ENCODE results near the gene VAMP1. TPM values are rescaled to one million over a fixed set of nuclear protein-coding genes. Genes with fewer than 3 reads are reported as not detected.

Gene VAMP1
- total and polyA plus RNA-seq, 2 of the 8 experiments (the other 6 are each of a cell fraction or from before 2014, with no cell fraction given): 10.8 to 23.1 TPM

- TF ChIP-seq E2F6 (IDR thresholded peaks at IDR 0.05): peak; percentile 45
- TF ChIP-seq TBP (IDR thresholded peaks at IDR 0.05; ENCODE audit: low read depth, low read length): 0 out of 2 replicates have a peak, but pooled peaks have one; percentile 15
- TF ChIP-seq CBX8 (IDR thresholded peaks at IDR 0.05; ENCODE audit: borderline replicate concordance, low read depth, low read length): no peak
- TF ChIP-seq RBBP5 (IDR thresholded peaks at IDR 0.05; ENCODE audit: borderline replicate concordance, low read depth, low read length): peak; percentile 50
- no peak for TF ChIP-seq RAD21 (IDR thresholded peaks at IDR 0.05 in 1 of 2, conservative IDR thresholded peaks at IDR 0.05 in 1 of 2; ENCODE audit: low read depth in 2 of 2, low read length in 2 of 2)
- TF ChIP-seq KDM5A (IDR thresholded peaks at IDR 0.05; ENCODE audit: low read length): no peak
- no peak for TF ChIP-seq CTCF (IDR thresholded peaks at IDR 0.05; ENCODE audit: control extremely low read depth in 1 of 3, insufficient read depth in 1 of 3, low read depth in 1 of 3, low read length in 3 of 3)
- TF ChIP-seq SIRT6 (IDR thresholded peaks at IDR 0.05; ENCODE audit: low read length): no peak
These were observed 18.9 kb downstream of the VAMP1 start, which contains the start of gene TAPBPL (continued) for GRCh38 chr12:6451348-6452244.

Data from H1 (cell line).